ENCODE results near the gene TMEM218.

TMEM218 gene

GRCh38 chr11:125139778-125140177 lies 28.4 kb upstream of the TMEM218 start:
- DNase-seq, result no peak
- no peak overlapping the region for H3K4me3 ChIP-seq (ENCODE audit: low read depth, low read length)
- H3K36me3 ChIP-seq (replicated peaks), result no peaks in the 10 kb centered on the region
- no peak overlapping the region for H3K27ac ChIP-seq
- TF ChIP-seq CTCF (IDR thresholded peaks at IDR 0.05; ENCODE audit: low read depth, low read length, missing control alignments), result no peak
- H3K27me3 ChIP-seq (replicated peaks), result no peaks in the 10 kb centered on the region
- in situ Hi-C loops (cut with HindIII; ENCODE audit: low pct_ligation_motif_present, low sequenced_read_pairs), result loop anchor here (25.0 kb wide), 1 partner anchor 177 kb away; the partner anchor contains the start of gene CCDC15

- in situ Hi-C loops (cut with HindIII; ENCODE audit: low pct_ligation_motif_present, low sequenced_read_pairs), result loop anchor here (25.0 kb wide), 1 partner anchor 177 kb away; the partner anchor contains the start of gene CCDC15
- no peak overlapping the region for H3K4me3 ChIP-seq (ENCODE audit: low read depth, low read length)
- no peak for DNase-seq
- H3K27ac ChIP-seq, result no peak overlapping the region
- no peaks in the 10 kb centered on the region for H3K27me3 ChIP-seq (replicated peaks)
- no peaks in the 10 kb centered on the region for H3K36me3 ChIP-seq (replicated peaks)
- TF ChIP-seq CTCF (IDR thresholded peaks at IDR 0.05; ENCODE audit: low read depth, low read length, missing control alignments), result no peak
Measured at GRCh38 chr11:125138966-125139365, 27.5 kb upstream of the TMEM218 start.

- no peak for DNase-seq
- no peak overlapping the region for H3K27ac ChIP-seq
- H3K36me3 ChIP-seq (replicated peaks), result no peaks in the 10 kb centered on the region
- no peak for TF ChIP-seq CTCF (IDR thresholded peaks at IDR 0.05; ENCODE audit: low read depth, low read length, missing control alignments)
- in situ Hi-C loops (cut with HindIII; ENCODE audit: low pct_ligation_motif_present, low sequenced_read_pairs), result loop anchor here (25.0 kb wide), 1 partner anchor 174 kb away; the partner anchor contains the start of gene CCDC15
- H3K27me3 ChIP-seq (replicated peaks), result no peaks in the 10 kb centered on the region
- no peak overlapping the region for H3K4me3 ChIP-seq (ENCODE audit: low read depth, low read length)
Measured at GRCh38 chr11:125136001-125136400, 24.6 kb upstream of the TMEM218 start.

- in situ Hi-C loops (cut with HindIII; ENCODE audit: low pct_ligation_motif_present, low sequenced_read_pairs), result loop anchor here (25.0 kb wide), 1 partner anchor 170 kb away; the partner anchor contains the start of gene CCDC15
- Histone ChIP-seq H3K27ac (no peak overlapping the region), H3K4me3 (ENCODE audit: low read depth, low read length) (no peak overlapping the region), H3K27me3 (replicated peaks) (no peaks in the 10 kb centered on the region), H3K36me3 (replicated peaks) (no peaks in the 10 kb centered on the region)
- TF ChIP-seq CTCF (IDR thresholded peaks at IDR 0.05; ENCODE audit: low read depth, low read length, missing control alignments), result no peak
- peak; percentile 8 for DNase-seq
Measured at GRCh38 chr11:125132596-125132995, 21.2 kb upstream of the TMEM218 start.

- in situ Hi-C loops (cut with HindIII; ENCODE audit: low pct_ligation_motif_present, low sequenced_read_pairs), result loop anchor here (25.0 kb wide), 1 partner anchor 170 kb away; the partner anchor contains the start of gene CCDC15
- H3K36me3 ChIP-seq (replicated peaks), result no peaks in the 10 kb centered on the region
- no peak for TF ChIP-seq CTCF (IDR thresholded peaks at IDR 0.05; ENCODE audit: low read depth, low read length, missing control alignments)
- no peaks in the 10 kb centered on the region for H3K27me3 ChIP-seq (replicated peaks)
- H3K4me3 ChIP-seq (ENCODE audit: low read depth, low read length), result no peak overlapping the region
- DNase-seq, result no peak
- no peak overlapping the region for H3K27ac ChIP-seq
Measured at GRCh38 chr11:125132071-125132470, 20.6 kb upstream of the TMEM218 start.
